SW480 (cell line): ENCODE measurements around the gene ZNF467.

ENCODE experiments used
- DNase-seq: peaks from one replicate; pipeline ENCODE4 v3.0.0-alpha.2; 2016; ENCODE audit warnings: low spot score

ZNF467 gene

GRCh38 chr7:149727053-149727898 is 46.1 kb downstream of the ZNF467 start:
- DNase-seq: no peak

- DNase-seq: no peak
Measured at GRCh38 chr7:149725916-149726315, 47.5 kb downstream of the ZNF467 start.

- no peak for DNase-seq
Measured at GRCh38 chr7:149725426-149725821, 48.0 kb downstream of the ZNF467 start.

- DNase-seq: no peak
Measured at GRCh38 chr7:149724661-149725425, 48.5 kb downstream of the ZNF467 start.

GRCh38 chr7:149723795-149724495 is 49.4 kb downstream of the ZNF467 start:
- no peak for DNase-seq

GRCh38 chr7:149723082-149723767 is 50.2 kb downstream of the ZNF467 start:
- no peak for DNase-seq

GRCh38 chr7:149722356-149722957 is 50.9 kb downstream of the ZNF467 start:
- DNase-seq: no peak

- no peak for DNase-seq
Measured at GRCh38 chr7:149721084-149721601, 52.2 kb downstream of the ZNF467 start.

- DNase-seq: peak; percentile 61
Measured at GRCh38 chr7:149720372-149721083, 52.9 kb downstream of the ZNF467 start.

GRCh38 chr7:149719912-149720335 is 53.5 kb downstream of the ZNF467 start:
- DNase-seq: no peak

GRCh38 chr7:149719050-149719899 is 54.1 kb downstream of the ZNF467 start:
- DNase-seq: no peak

GRCh38 chr7:149718730-149719049 is 54.7 kb downstream of the ZNF467 start:
- no peak for DNase-seq

- no peak for DNase-seq
Measured at GRCh38 chr7:149717481-149717880, 55.9 kb downstream of the ZNF467 start.

- no peak for DNase-seq
Measured at GRCh38 chr7:149716932-149717307, 56.5 kb downstream of the ZNF467 start.

GRCh38 chr7:149716007-149716931 is 57.1 kb downstream of the ZNF467 start:
- no peak for DNase-seq

GRCh38 chr7:149715476-149715875 is 57.9 kb downstream of the ZNF467 start:
- DNase-seq: no peak

GRCh38 chr7:149714910-149715471 is 58.4 kb downstream of the ZNF467 start:
- DNase-seq: no peak
